Skeletal muscle satellite cell (primary cell): Measurements from ENCODE around the gene TJAP1.
"Not testable (repeated sequence)": the region's sequence is repeated elsewhere in the genome, so short reads cannot be mapped to it uniquely, and the experiment has no call there.

Experiments
- H3K27me3 ChIP-seq: 2 replicates; pipeline ENCODE4 v1.7.0; 2013; ENCODE audit warnings: low read length; ENCODE audit not compliant: control insufficient read depth, insufficient read depth
- H3K36me3 ChIP-seq: 2 replicates; pipeline ENCODE4 v1.7.0; 2013; ENCODE audit warnings: mild to moderate bottlenecking, control low read depth, low read length; ENCODE audit not compliant: insufficient read depth
- H3K4me1 ChIP-seq: 2 replicates; pipeline ENCODE4 v1.7.0; 2013; ENCODE audit warnings: low read length; ENCODE audit not compliant: control insufficient read depth, insufficient read depth
- H3K4me2 ChIP-seq: 2 replicates; pipeline ENCODE4 v1.7.0; 2013; ENCODE audit warnings: mild to moderate bottlenecking, low read length
- H3K4me3 ChIP-seq: 2 replicates; pipeline ENCODE4 v1.7.0; 2013; ENCODE audit warnings: low read length
- H3K9ac ChIP-seq: 2 replicates; pipeline ENCODE4 v1.7.0; 2013; ENCODE audit warnings: mild to moderate bottlenecking, low read depth, low read length, moderate library complexity
- H3K9me3 ChIP-seq: replicated peaks from 2 replicates; pipeline ENCODE4 v1.7.0; 2013; ENCODE audit warnings: mild to moderate bottlenecking, control low read depth, low read length

The TJAP1 gene

GRCh38 chr6:43496370-43497128, 19.2 kb downstream of the TJAP1 start:
- Histone ChIP-seq H3K9me3 (no peaks in the 10 kb centered on the region), H3K36me3 (peaks cover 44% of the 10 kb centered on the region), H3K4me2 (peak overlapping the region; percentile 68), H3K4me3 (peak overlapping the region; percentile 29), H3K27me3 (no peaks in the 10 kb centered on the region), H3K4me1 (peaks cover 63% of the 10 kb centered on the region), H3K9ac (peak overlapping the region; percentile 50)

GRCh38 chr6:43497129-43497396, 19.7 kb downstream of the TJAP1 start:
- Histone ChIP-seq H3K4me1 (peaks cover 57% of the 10 kb centered on the region), H3K4me2 (peak overlapping the region; percentile 68), H3K36me3 (peaks cover 44% of the 10 kb centered on the region), H3K9me3 (no peaks in the 10 kb centered on the region), H3K9ac (peak overlapping the region; percentile 50), H3K4me3 (no peak overlapping the region), H3K27me3 (no peaks in the 10 kb centered on the region)

- H3K4me2 ChIP-seq, result no peak overlapping the region
- H3K4me1 ChIP-seq, result peaks cover 51% of the 10 kb centered on the region
- H3K36me3 ChIP-seq, result peaks cover 50% of the 10 kb centered on the region
- peak overlapping the region; percentile 50 for H3K9ac ChIP-seq
- H3K27me3 ChIP-seq, result no peaks in the 10 kb centered on the region
- H3K9me3 ChIP-seq, result no peaks in the 10 kb centered on the region
- no peak overlapping the region for H3K4me3 ChIP-seq
Observed at GRCh38 chr6:43497689-43498088, 20.3 kb downstream of the TJAP1 start.

- peaks cover 56% of the 10 kb centered on the region for H3K36me3 ChIP-seq
- H3K9ac ChIP-seq, H3K4me2 ChIP-seq, H3K4me3 ChIP-seq, H3K9me3 ChIP-seq, H3K27me3 ChIP-seq: not testable (repeated sequence)
- peaks cover 45% of the 10 kb centered on the region for H3K4me1 ChIP-seq
Observed at GRCh38 chr6:43498291-43498690, 20.9 kb downstream of the TJAP1 start.

GRCh38 chr6:43499028-43499815, 21.9 kb downstream of the TJAP1 start:
- peaks cover 63% of the 10 kb centered on the region for H3K36me3 ChIP-seq
- no peaks in the 10 kb centered on the region for H3K27me3 ChIP-seq
- peaks cover 36% of the 10 kb centered on the region for H3K4me1 ChIP-seq
- H3K9ac ChIP-seq, result no peak overlapping the region
- H3K9me3 ChIP-seq, result no peaks in the 10 kb centered on the region
- no peak overlapping the region for H3K4me3 ChIP-seq
- no peak overlapping the region for H3K4me2 ChIP-seq

- Histone ChIP-seq H3K36me3 (peaks cover 74% of the 10 kb centered on the region), H3K4me3 (no peak overlapping the region), H3K4me1 (peaks cover 19% of the 10 kb centered on the region), H3K9ac (no peak overlapping the region), H3K9me3 (no peaks in the 10 kb centered on the region), H3K27me3 (no peaks in the 10 kb centered on the region), H3K4me2 (no peak overlapping the region)
Observed at GRCh38 chr6:43500921-43501320, 23.6 kb downstream of the TJAP1 start.

- peaks cover 73% of the 10 kb centered on the region for H3K36me3 ChIP-seq
- H3K4me3 ChIP-seq, result no peak overlapping the region
Observed at GRCh38 chr6:43502666-43503065, 25.3 kb downstream of the TJAP1 start.

GRCh38 chr6:43503443-43503842, 26.1 kb downstream of the TJAP1 start:
- no peak overlapping the region for H3K9ac ChIP-seq
- H3K4me2 ChIP-seq, result no peak overlapping the region
- H3K36me3 ChIP-seq, result peaks cover 66% of the 10 kb centered on the region
- no peaks in the 10 kb centered on the region for H3K4me1 ChIP-seq
- H3K9me3 ChIP-seq, result no peaks in the 10 kb centered on the region
- H3K27me3 ChIP-seq, result no peaks in the 10 kb centered on the region
- H3K4me3 ChIP-seq, result no peak overlapping the region

More at GRCh38 chr6:43502666-43503065, 25.3 kb downstream of the TJAP1 start:
- H3K27me3 ChIP-seq, result no peaks in the 10 kb centered on the region
- no peak overlapping the region for H3K4me2 ChIP-seq
- no peak overlapping the region for H3K9ac ChIP-seq
- H3K9me3 ChIP-seq, result no peaks in the 10 kb centered on the region
- H3K4me1 ChIP-seq, result peaks cover 1% of the 10 kb centered on the region

- Histone ChIP-seq H3K9ac (no peak overlapping the region), H3K4me2 (no peak overlapping the region), H3K4me1 (peaks cover 7% of the 10 kb centered on the region), H3K36me3 (peaks cover 50% of the 10 kb centered on the region), H3K4me3 (no peak overlapping the region), H3K9me3 (no peaks in the 10 kb centered on the region), H3K27me3 (no peaks in the 10 kb centered on the region)
Observed at GRCh38 chr6:43504756-43505593, 27.6 kb downstream of the TJAP1 start.

- H3K27me3 ChIP-seq, result no peaks in the 10 kb centered on the region
- no peak overlapping the region for H3K4me3 ChIP-seq
- no peaks in the 10 kb centered on the region for H3K9me3 ChIP-seq
- no peak overlapping the region for H3K4me2 ChIP-seq
- peaks cover 46% of the 10 kb centered on the region for H3K36me3 ChIP-seq
- peaks cover 13% of the 10 kb centered on the region for H3K4me1 ChIP-seq
- H3K9ac ChIP-seq, result no peak overlapping the region
Observed at GRCh38 chr6:43505718-43506117, 28.3 kb downstream of the TJAP1 start.

- H3K9me3 ChIP-seq, result no peaks in the 10 kb centered on the region
- no peak overlapping the region for H3K4me2 ChIP-seq
- H3K4me3 ChIP-seq, result no peak overlapping the region
- H3K36me3 ChIP-seq, result peaks cover 44% of the 10 kb centered on the region
- H3K9ac ChIP-seq, result no peak overlapping the region
- peaks cover 15% of the 10 kb centered on the region for H3K4me1 ChIP-seq
- H3K27me3 ChIP-seq, result no peaks in the 10 kb centered on the region
Observed at GRCh38 chr6:43506171-43506570, 28.8 kb downstream of the TJAP1 start.
